ENCODE data around the gene SBF2.

- TF ChIP-seq POLR2A (IDR thresholded peaks at IDR 0.05; ENCODE audit: extremely low read depth, insufficient read length) (no peak), CTCF (IDR thresholded peaks at IDR 0.05; ENCODE audit: low read depth, low read length) (no peak), MAX (IDR thresholded peaks at IDR 0.05; ENCODE audit: low read depth, low read length) (no peak), MYC (IDR thresholded peaks at IDR 0.05; ENCODE audit: low read depth, low read length) (no peak)
Observed at GRCh38 chr11:9927670-9928069, 366.3 kb downstream of the SBF2 start.
